Right atrium auricular region (tissue), 2 donors: Measurements from ENCODE around the gene BEAN1. TPM values are rescaled to one million over a fixed set of nuclear protein-coding genes. Genes with fewer than 3 reads are reported as not detected.
A peak's percentile ranks its signal among the peaks of the same experiment; 100 is the strongest.

ENCODE experiments used
- DNase-seq: peaks from one replicate; pipeline ENCODE4 v3.0.0-alpha.2; 2019; ENCODE audit warnings: low spot score
- H3K27ac ChIP-seq, 2 donors: fragments of 200-600 bp; sonication (generic); 1 replicate in 1 of 2; 2 replicates in 1 of 2; pipeline ENCODE4 v1.5.1; 2016 to 2019
- H3K27me3 ChIP-seq, 2 donors: fragments of 200-600 bp; sonication (generic); one replicate each; pipeline versions ENCODE4 v1.5.1 to v1.6.0; 2017 to 2019
- H3K36me3 ChIP-seq: fragments of 200-600 bp; sonication (generic); one replicate; pipeline ENCODE4 v1.5.1; 2016
- H3K4me1 ChIP-seq, 2 donors: fragments of 200-600 bp; sonication (generic); one replicate each; pipeline versions ENCODE4 v1.5.1 to v1.6.0; 2017 to 2019
- H3K4me3 ChIP-seq, 2 donors: fragments of 200-600 bp; sonication (generic); 1 replicate in 1 of 2; 2 replicates in 1 of 2; pipeline ENCODE4 v1.5.1; 2017 to 2019; ENCODE audit warnings: mild to moderate bottlenecking in 1 of 2, moderate library complexity in 1 of 2
- H3K9me3 ChIP-seq, 2 donors: fragments of 200-600 bp; sonication (generic); one replicate each; pipeline ENCODE4 v1.5.1; 2019
- CTCF ChIP-seq, 2 donors: fragments of 200-600 bp; sonication (generic); IDR thresholded peaks; one replicate each; pipeline ENCODE4 v1.5.1; 2019; ENCODE audit warnings: antibody characterized with exemption in 2 of 2
- total RNA-seq, 2 donors: library from RNA; depleted of rRNA; stranded (reverse); fragments of >200 nt; gene quantifications; one replicate each; pipeline ENCODE4 v1.1.0, GENCODE V29; 2016

The BEAN1 gene
- total RNA-seq, 2 donors from 2014 or later, result 0.48 to 0.75 TPM

GRCh38 chr16:66516808-66517585 lies 89.9 kb downstream of the BEAN1 start:
- peak; percentile 99 for DNase-seq
- peak overlapping the region; percentile 6 to 36 for H3K4me3 ChIP-seq
- H3K4me1 ChIP-seq, result peaks cover 0 to 77% of the 10 kb centered on the region in 2 donors
- TF ChIP-seq CTCF (IDR thresholded peaks at IDR 0.05), result no peak
- H3K9me3 ChIP-seq, result no peaks in the 10 kb centered on the region
- peak overlapping the region; percentile 97 to 98 for H3K27ac ChIP-seq
- no peaks in the 10 kb centered on the region for H3K27me3 ChIP-seq
- peaks cover 7% of the 10 kb centered on the region for H3K36me3 ChIP-seq

- Histone ChIP-seq H3K4me3 (peak overlapping the region in 1 of 2 donors; percentile 36), H3K27me3 (no peaks in the 10 kb centered on the region), H3K27ac (peak overlapping the region; percentile 97 to 98), H3K4me1 (peaks cover 0 to 76% of the 10 kb centered on the region in 2 donors), H3K9me3 (no peaks in the 10 kb centered on the region), H3K36me3 (peaks cover 7% of the 10 kb centered on the region)
- DNase-seq, result no peak
- no peak for TF ChIP-seq CTCF (IDR thresholded peaks at IDR 0.05)
Measured at GRCh38 chr16:66517586-66518263, 90.6 kb downstream of the BEAN1 start.

- no peak overlapping the region for H3K4me3 ChIP-seq
- H3K27ac ChIP-seq, result peak overlapping the region; percentile 58 to 66
- peaks cover 0 to 87% of the 10 kb centered on the region in 2 donors for H3K4me1 ChIP-seq
- TF ChIP-seq CTCF (IDR thresholded peaks at IDR 0.05), result no peak
- peaks cover 7% of the 10 kb centered on the region for H3K36me3 ChIP-seq
- no peaks in the 10 kb centered on the region for H3K27me3 ChIP-seq
- DNase-seq, result no peak
- no peaks in the 10 kb centered on the region for H3K9me3 ChIP-seq
Measured at GRCh38 chr16:66519482-66520373, 92.6 kb downstream of the BEAN1 start.

GRCh38 chr16:66520406-66521170 lies 93.5 kb downstream of the BEAN1 start:
- Histone ChIP-seq H3K9me3 (no peaks in the 10 kb centered on the region), H3K27me3 (no peaks in the 10 kb centered on the region), H3K36me3 (peaks cover 7% of the 10 kb centered on the region), H3K4me3 (no peak overlapping the region), H3K27ac (peak overlapping the region; percentile 58 to 66), H3K4me1 (peaks cover 0 to 81% of the 10 kb centered on the region in 2 donors)
- DNase-seq, result no peak
- TF ChIP-seq CTCF (IDR thresholded peaks at IDR 0.05), result no peak

- TF ChIP-seq CTCF (IDR thresholded peaks at IDR 0.05), result no peak
- DNase-seq, result no peak
- Histone ChIP-seq H3K4me1 (peaks cover 0 to 74% of the 10 kb centered on the region in 2 donors), H3K27ac (peak overlapping the region; percentile 29 to 58), H3K36me3 (peaks cover 8% of the 10 kb centered on the region), H3K4me3 (no peak overlapping the region), H3K9me3 (no peaks in the 10 kb centered on the region), H3K27me3 (no peaks in the 10 kb centered on the region)
Measured at GRCh38 chr16:66521252-66521713, 94.2 kb downstream of the BEAN1 start.
